Measurements from ENCODE around the gene GPR39. TPM values are rescaled to one million over a fixed set of nuclear protein-coding genes. Genes with fewer than 3 reads are reported as not detected.
A peak's percentile ranks its signal among the peaks of the same experiment; 100 is the strongest.

The GPR39 gene
- polyA plus RNA-seq, 4 donors, result 3.8 to 12.6 (median 5.3) TPM

DNA sequence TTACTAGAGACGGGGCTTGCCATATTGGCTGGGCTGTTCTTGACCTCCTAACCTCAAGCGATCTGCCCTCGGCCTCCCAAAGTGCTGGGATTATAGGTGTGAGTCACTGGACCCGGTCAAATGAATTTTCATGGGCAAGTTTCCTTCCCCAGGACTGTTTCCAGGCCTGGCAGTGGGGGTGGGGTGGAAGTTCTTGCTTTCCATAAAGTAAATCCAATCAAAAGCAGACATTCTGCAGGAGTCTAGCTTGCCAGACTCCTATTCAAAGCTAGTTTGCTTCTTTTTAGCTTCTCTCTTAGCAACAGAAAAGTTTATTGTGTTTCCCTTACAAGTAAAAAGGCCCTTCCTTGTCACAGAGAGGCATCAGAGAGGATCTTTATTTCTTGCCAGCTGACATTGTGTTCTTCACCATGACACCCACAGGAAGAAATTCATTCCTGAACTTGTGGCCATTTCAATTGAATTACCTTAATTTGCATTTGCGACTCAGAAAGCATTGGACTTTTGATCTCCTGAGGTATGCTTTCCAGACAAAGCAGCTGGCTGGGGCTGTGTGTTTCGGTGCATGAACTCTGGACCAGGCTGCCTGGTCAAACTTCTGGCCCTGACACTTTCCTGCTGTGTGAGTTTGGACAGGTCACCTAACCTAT lies 215.5 kb downstream of the GPR39 start:
- 17 to 47% (median 26%) methylated on average over 6 of the region's 6 CpGs for WGBS, 3 donors
- peaks cover 0 to 30% (median 2%) of the 10 kb centered on the region in 3 donors for H3K4me1 ChIP-seq (ENCODE audit: control insufficient read depth in 3 of 3, insufficient read depth in 2 of 3, low read depth in 1 of 3, low read length in 2 of 3)
- DNase-seq, result peak; percentile 65 to 77
- H3K27ac ChIP-seq (ENCODE audit: low read depth in 1 of 3, low read length in 2 of 3), result peak overlapping the region in 1 of 3 donors; percentile 76
- no peak overlapping the region for H3K4me3 ChIP-seq (ENCODE audit: low read depth in 1 of 3, low read length in 3 of 3)
- no peaks in the 10 kb centered on the region for H3K9me3 ChIP-seq (ENCODE audit: control insufficient read depth in 2 of 2, insufficient read depth in 1 of 2, low read depth in 1 of 2, low read length in 1 of 2)
- no peaks in the 10 kb centered on the region for H3K27me3 ChIP-seq (ENCODE audit: control insufficient read depth in 3 of 3, insufficient read depth in 3 of 3, low read length in 3 of 3)
- no peaks in the 10 kb centered on the region for H3K36me3 ChIP-seq (ENCODE audit: control insufficient read depth in 3 of 3, insufficient read depth in 2 of 3, low read depth in 1 of 3, low read length in 3 of 3)
- no peak for FAIRE-seq

DNA sequence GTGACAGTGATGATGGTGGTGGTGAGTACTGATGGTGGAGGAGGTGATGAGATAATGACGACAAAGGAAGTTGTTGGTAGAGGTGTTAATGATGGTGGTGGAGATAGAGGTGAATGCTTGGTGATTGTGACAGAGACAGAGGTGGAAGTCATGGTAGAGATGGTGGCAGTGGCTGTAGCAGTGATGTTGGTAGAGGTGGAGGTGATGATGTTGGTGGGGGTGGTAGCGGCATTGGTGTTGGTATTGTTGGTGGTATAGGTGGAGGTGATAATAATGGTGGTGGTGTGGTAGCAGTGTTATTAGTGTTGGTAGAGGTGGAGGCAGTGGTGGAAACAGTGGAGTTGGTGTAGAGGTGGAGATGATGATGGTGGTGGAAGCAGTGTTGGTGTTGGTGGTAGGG lies 217.0 kb downstream of the GPR39 start:
- Histone ChIP-seq H3K4me3 (ENCODE audit: low read depth in 1 of 3, low read length in 3 of 3) (no peak overlapping the region), H3K36me3 (ENCODE audit: control insufficient read depth in 3 of 3, insufficient read depth in 2 of 3, low read depth in 1 of 3, low read length in 3 of 3) (no peaks in the 10 kb centered on the region), H3K4me1 (ENCODE audit: control insufficient read depth in 3 of 3, insufficient read depth in 2 of 3, low read depth in 1 of 3, low read length in 2 of 3) (peaks cover 0 to 23% (median 2%) of the 10 kb centered on the region in 3 donors), H3K27ac (ENCODE audit: low read depth in 1 of 3, low read length in 2 of 3) (peak overlapping the region in 1 of 3 donors; percentile 21), H3K9me3 (ENCODE audit: control insufficient read depth in 2 of 2, insufficient read depth in 1 of 2, low read depth in 1 of 2, low read length in 1 of 2) (no peaks in the 10 kb centered on the region), H3K27me3 (ENCODE audit: control insufficient read depth in 3 of 3, insufficient read depth in 3 of 3, low read length in 3 of 3) (no peaks in the 10 kb centered on the region)
- 91 to 93% (median 91%) methylated on average over 2 of the region's 2 CpGs for whole genome bisulfite sequencing, 3 donors
- DNase-seq, result no peak
- FAIRE-seq, result no peak

DNA sequence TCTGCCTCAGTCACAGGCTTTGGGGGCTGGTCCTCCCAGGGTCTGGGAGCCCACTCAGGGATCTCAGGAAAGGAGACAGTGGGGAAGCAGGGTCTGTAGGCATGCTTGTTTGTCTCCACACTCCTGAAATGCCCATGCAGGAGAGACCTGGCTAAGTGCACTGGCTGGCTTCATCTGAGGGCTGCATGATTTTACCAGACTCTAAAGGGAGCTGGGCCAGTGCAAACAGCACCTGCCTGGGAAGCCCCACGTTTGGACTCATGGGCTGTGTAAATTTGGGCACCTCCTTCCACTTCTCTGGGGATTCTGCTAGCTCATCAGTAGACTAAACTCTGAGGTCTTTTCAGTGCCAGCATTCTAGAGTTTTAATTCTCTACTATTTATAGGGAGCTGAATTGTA lies 219.7 kb downstream of the GPR39 start:
- no peak overlapping the region for H3K4me3 ChIP-seq (ENCODE audit: low read depth in 1 of 3, low read length in 3 of 3)
- H3K4me1 ChIP-seq (ENCODE audit: control insufficient read depth in 3 of 3, insufficient read depth in 2 of 3, low read depth in 1 of 3, low read length in 2 of 3), result peaks cover 0 to 20% (median under 1%) of the 10 kb centered on the region in 3 donors
- WGBS, 3 donors, result 19 to 38% (median 33%) methylated on average over 1 of the region's 1 CpG
- no peak for DNase-seq
- no peaks in the 10 kb centered on the region for H3K27me3 ChIP-seq (ENCODE audit: control insufficient read depth in 3 of 3, insufficient read depth in 3 of 3, low read length in 3 of 3)
- no peak for FAIRE-seq
- no peak overlapping the region for H3K27ac ChIP-seq (ENCODE audit: low read depth in 1 of 3, low read length in 2 of 3)
- H3K9me3 ChIP-seq (ENCODE audit: control insufficient read depth in 2 of 2, insufficient read depth in 1 of 2, low read depth in 1 of 2, low read length in 1 of 2), result no peaks in the 10 kb centered on the region
- no peaks in the 10 kb centered on the region for H3K36me3 ChIP-seq (ENCODE audit: control insufficient read depth in 3 of 3, insufficient read depth in 2 of 3, low read depth in 1 of 3, low read length in 3 of 3)

DNA sequence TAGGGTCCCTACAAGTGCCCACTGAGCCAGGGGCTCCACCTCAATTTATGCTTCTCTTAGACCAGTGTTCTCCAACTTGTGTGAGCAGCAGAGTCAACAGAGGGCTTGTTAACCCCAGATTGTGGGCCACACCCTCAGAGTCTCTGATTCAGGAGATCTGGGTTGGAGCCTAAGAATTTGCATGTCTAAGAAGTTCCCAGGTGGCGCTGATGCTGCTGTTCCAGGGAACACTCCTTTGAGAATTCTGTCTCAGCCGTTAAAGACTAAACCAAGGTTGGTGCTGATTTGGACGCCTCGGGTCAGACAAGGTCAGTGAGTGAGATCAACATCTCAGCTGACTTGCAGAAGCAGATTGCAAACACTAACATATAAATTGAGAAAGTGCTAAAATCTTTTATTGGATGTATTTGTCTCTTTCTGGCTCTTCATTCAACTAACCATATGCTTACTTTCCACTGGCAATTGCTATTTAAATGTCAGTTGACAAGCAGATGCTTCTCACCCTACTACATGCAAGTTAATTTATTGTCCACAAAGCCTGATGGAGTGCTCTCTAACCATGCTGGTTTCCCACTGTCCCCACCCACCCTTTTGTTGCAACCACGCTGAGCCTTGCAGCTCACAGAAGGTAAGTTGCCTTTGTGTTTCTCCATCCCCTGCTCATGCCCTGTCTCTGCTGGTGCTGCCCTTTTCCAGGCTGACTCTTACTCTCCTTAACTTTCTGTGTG lies 221.9 kb downstream of the GPR39 start:
- DNase-seq (no peak), FAIRE-seq (no peak)
- WGBS, 3 donors, result 74 to 89% (median 83%) methylated on average over 5 of the region's 5 CpGs
- no peaks in the 10 kb centered on the region for H3K27me3 ChIP-seq (ENCODE audit: control insufficient read depth in 3 of 3, insufficient read depth in 3 of 3, low read length in 3 of 3)
- H3K9me3 ChIP-seq (ENCODE audit: control insufficient read depth in 2 of 2, insufficient read depth in 1 of 2, low read depth in 1 of 2, low read length in 1 of 2), result no peaks in the 10 kb centered on the region
- H3K4me1 ChIP-seq (ENCODE audit: control insufficient read depth in 3 of 3, insufficient read depth in 2 of 3, low read depth in 1 of 3, low read length in 2 of 3), result peaks cover 0 to under 1% (median 0%) of the 10 kb centered on the region in 3 donors
- H3K4me3 ChIP-seq (ENCODE audit: low read depth in 1 of 3, low read length in 3 of 3), result no peak overlapping the region
- H3K36me3 ChIP-seq (ENCODE audit: control insufficient read depth in 3 of 3, insufficient read depth in 2 of 3, low read depth in 1 of 3, low read length in 3 of 3), result no peaks in the 10 kb centered on the region
- no peak overlapping the region for H3K27ac ChIP-seq (ENCODE audit: low read depth in 1 of 3, low read length in 2 of 3)

DNA sequence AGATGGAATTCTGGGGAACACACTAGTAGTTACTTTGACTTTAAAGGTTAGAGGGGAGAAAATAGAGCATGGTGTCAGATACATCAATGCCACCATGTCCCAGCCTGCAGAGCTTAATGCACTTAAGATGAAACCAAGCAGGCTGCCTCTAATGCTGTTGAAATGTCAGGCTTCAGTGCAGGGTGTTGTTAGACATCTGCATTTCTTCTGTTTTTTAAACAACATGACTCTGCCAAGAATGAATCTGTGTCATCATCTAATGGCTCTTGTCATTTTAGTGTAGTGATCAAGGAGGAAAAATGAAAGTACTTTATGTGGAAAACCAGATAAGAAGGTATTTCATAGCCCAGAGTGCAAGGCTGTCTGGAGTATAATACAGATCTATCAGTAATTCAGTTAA lies 223.5 kb downstream of the GPR39 start:
- no peaks in the 10 kb centered on the region for H3K4me1 ChIP-seq (ENCODE audit: control insufficient read depth in 3 of 3, insufficient read depth in 2 of 3, low read depth in 1 of 3, low read length in 2 of 3)
- DNase-seq (no peak), FAIRE-seq (no peak)
- H3K27me3 ChIP-seq (ENCODE audit: control insufficient read depth in 3 of 3, insufficient read depth in 3 of 3, low read length in 3 of 3), result no peaks in the 10 kb centered on the region
- H3K9me3 ChIP-seq (ENCODE audit: control insufficient read depth in 2 of 2, insufficient read depth in 1 of 2, low read depth in 1 of 2, low read length in 1 of 2), result no peaks in the 10 kb centered on the region
- H3K36me3 ChIP-seq (ENCODE audit: control insufficient read depth in 3 of 3, insufficient read depth in 2 of 3, low read depth in 1 of 3, low read length in 3 of 3), result peaks cover 0 to 3% (median 0%) of the 10 kb centered on the region in 3 donors
- H3K27ac ChIP-seq (ENCODE audit: low read depth in 1 of 3, low read length in 2 of 3), result no peak overlapping the region
- no peak overlapping the region for H3K4me3 ChIP-seq (ENCODE audit: low read depth in 1 of 3, low read length in 3 of 3)

DNA sequence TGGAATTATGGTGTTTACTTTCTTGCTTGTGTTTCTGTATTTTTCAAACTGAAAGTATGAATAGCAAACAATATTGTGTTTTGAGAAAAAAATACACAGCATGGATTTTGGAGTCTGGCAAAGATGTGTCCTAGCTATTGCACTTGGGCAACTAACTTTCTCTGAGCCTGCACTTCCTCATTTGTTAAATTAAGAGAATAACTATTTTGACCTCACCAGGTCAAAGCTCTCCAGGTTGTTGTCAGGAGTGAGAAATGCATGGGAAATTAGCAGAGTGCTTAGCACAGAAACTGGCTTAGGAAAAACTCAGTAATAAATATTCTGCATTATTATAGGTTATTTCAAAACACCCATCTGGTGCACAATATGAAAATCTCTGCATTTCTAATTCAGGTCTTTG lies 225.2 kb downstream of the GPR39 start:
- no peaks in the 10 kb centered on the region for H3K27me3 ChIP-seq (ENCODE audit: control insufficient read depth in 3 of 3, insufficient read depth in 3 of 3, low read length in 3 of 3)
- H3K4me1 ChIP-seq (ENCODE audit: control insufficient read depth in 3 of 3, insufficient read depth in 2 of 3, low read depth in 1 of 3, low read length in 2 of 3), result no peaks in the 10 kb centered on the region
- DNase-seq (no peak), FAIRE-seq (no peak)
- H3K36me3 ChIP-seq (ENCODE audit: control insufficient read depth in 3 of 3, insufficient read depth in 2 of 3, low read depth in 1 of 3, low read length in 3 of 3), result peaks cover 0 to 16% (median 0%) of the 10 kb centered on the region in 3 donors
- no peaks in the 10 kb centered on the region for H3K9me3 ChIP-seq (ENCODE audit: control insufficient read depth in 2 of 2, insufficient read depth in 1 of 2, low read depth in 1 of 2, low read length in 1 of 2)
- H3K4me3 ChIP-seq (ENCODE audit: low read depth in 1 of 3, low read length in 3 of 3), result no peak overlapping the region
- H3K27ac ChIP-seq (ENCODE audit: low read depth in 1 of 3, low read length in 2 of 3), result no peak overlapping the region

DNA sequence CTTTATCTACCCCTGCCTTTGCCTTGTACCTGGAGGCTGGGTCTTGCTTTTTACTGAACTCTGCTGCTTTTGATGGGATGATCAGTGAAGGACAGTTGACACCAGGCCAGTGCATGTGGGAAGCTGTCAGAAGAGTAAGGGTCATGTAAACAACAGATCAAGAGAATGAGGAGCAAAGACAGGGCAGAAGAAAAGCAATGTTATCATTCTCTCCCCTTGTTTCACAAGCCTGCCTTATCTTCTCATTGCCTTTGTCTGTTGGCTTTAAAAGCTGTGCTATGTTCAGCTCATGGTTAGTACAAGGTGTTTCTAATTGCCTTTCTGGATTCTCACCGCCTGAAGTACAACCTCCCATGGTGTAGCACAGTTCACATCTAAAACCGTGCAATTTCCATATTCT lies 225.8 kb downstream of the GPR39 start:
- Histone ChIP-seq H3K27ac (ENCODE audit: low read depth in 1 of 3, low read length in 2 of 3) (no peak overlapping the region), H3K4me1 (ENCODE audit: control insufficient read depth in 3 of 3, insufficient read depth in 2 of 3, low read depth in 1 of 3, low read length in 2 of 3) (no peaks in the 10 kb centered on the region), H3K36me3 (ENCODE audit: control insufficient read depth in 3 of 3, insufficient read depth in 2 of 3, low read depth in 1 of 3, low read length in 3 of 3) (peaks cover 0 to 16% (median 0%) of the 10 kb centered on the region in 3 donors), H3K9me3 (ENCODE audit: control insufficient read depth in 2 of 2, insufficient read depth in 1 of 2, low read depth in 1 of 2, low read length in 1 of 2) (no peaks in the 10 kb centered on the region), H3K27me3 (ENCODE audit: control insufficient read depth in 3 of 3, insufficient read depth in 3 of 3, low read length in 3 of 3) (no peaks in the 10 kb centered on the region), H3K4me3 (ENCODE audit: low read depth in 1 of 3, low read length in 3 of 3) (no peak overlapping the region)
- WGBS, 3 donors, result 65 to 78% (median 72%) methylated on average over 2 of the region's 2 CpGs
- FAIRE-seq (no peak), DNase-seq (peak in 1 of 2 donors; percentile 14)

DNA sequence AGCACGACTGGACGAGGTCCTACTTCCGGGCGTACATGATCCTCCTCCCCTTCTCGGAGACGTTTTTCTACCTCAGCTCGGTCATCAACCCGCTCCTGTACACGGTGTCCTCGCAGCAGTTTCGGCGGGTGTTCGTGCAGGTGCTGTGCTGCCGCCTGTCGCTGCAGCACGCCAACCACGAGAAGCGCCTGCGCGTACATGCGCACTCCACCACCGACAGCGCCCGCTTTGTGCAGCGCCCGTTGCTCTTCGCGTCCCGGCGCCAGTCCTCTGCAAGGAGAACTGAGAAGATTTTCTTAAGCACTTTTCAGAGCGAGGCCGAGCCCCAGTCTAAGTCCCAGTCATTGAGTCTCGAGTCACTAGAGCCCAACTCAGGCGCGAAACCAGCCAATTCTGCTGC lies 228.6 kb downstream of the GPR39 start:
- Histone ChIP-seq H3K4me1 (ENCODE audit: control insufficient read depth in 3 of 3, insufficient read depth in 2 of 3, low read depth in 1 of 3, low read length in 2 of 3) (no peaks in the 10 kb centered on the region), H3K27ac (ENCODE audit: low read depth in 1 of 3, low read length in 2 of 3) (no peak overlapping the region), H3K4me3 (ENCODE audit: low read depth in 1 of 3, low read length in 3 of 3) (no peak overlapping the region), H3K9me3 (ENCODE audit: control insufficient read depth in 2 of 2, insufficient read depth in 1 of 2, low read depth in 1 of 2, low read length in 1 of 2) (no peaks in the 10 kb centered on the region), H3K27me3 (ENCODE audit: control insufficient read depth in 3 of 3, insufficient read depth in 3 of 3, low read length in 3 of 3) (no peaks in the 10 kb centered on the region), H3K36me3 (ENCODE audit: control insufficient read depth in 3 of 3, insufficient read depth in 2 of 3, low read depth in 1 of 3, low read length in 3 of 3) (peaks cover 0 to 24% (median 0%) of the 10 kb centered on the region in 3 donors)
- no peak for DNase-seq
- no peak for FAIRE-seq
- WGBS, 3 donors, result 84 to 96% (median 90%) methylated on average over 35 of the region's 35 CpGs
